Endothelial cell of umbilical vein (primary cell): ENCODE results near the gene KLHL6. TPM values are rescaled to one million over a fixed set of nuclear protein-coding genes. Genes with fewer than 3 reads are reported as not detected.

Experiments used
- BruUV-seq: library from RNA; stranded (reverse); fragments of 400-500 nt; replicated peaks from 2 replicates; lab custom pipeline; 2021; lab: Mats Ljungman, UMichigan
- CTCF ChIA-PET: fragments of 300-600, 350-600 bp; sonication (Branson Sonifier 250); formaldehyde crosslinking; loops from one replicate; lab custom pipeline; 2021; ENCODE audit warnings: antibody characterized with exemption, inconsistent platforms; lab: Charles Lee
- POLR2A ChIA-PET: fragments of 300-600, 350-600 bp; sonication (Branson Sonifier 250); formaldehyde crosslinking; loops from one replicate; lab custom pipeline; 2021; ENCODE audit warnings: antibody characterized with exemption, inconsistent platforms; lab: Charles Lee
- DNase-seq: peaks from one replicate; pipeline ENCODE4 v3.0.0-alpha.2; 2011; ENCODE audit warnings: low read depth, low spot score
- FAIRE-seq: peaks from 2 replicates; lab custom pipeline; 2011; peaks lifted over from hg19 to GRCh38; lab: Jason Lieb, UNC
- H2AFZ ChIP-seq: 2 replicates; pipeline ENCODE4 v1.6.0; 2012; ENCODE audit warnings: low read depth, low read length, control low read depth, inconsistent platforms
- H3K27ac ChIP-seq: 2 replicates; pipeline ENCODE4 v1.5.1; 2011; ENCODE audit warnings: low read depth, mild to moderate bottlenecking, control low read depth, low read length, moderate library complexity; ENCODE audit not compliant: insufficient read depth
- H3K27me3 ChIP-seq, 2 experiments: 2 replicates each; pipeline versions ENCODE4 v1.6.0 to v1.6.1; 2011; ENCODE audit warnings: low read length in 2 of 2, mixed read lengths in 1 of 2; ENCODE audit not compliant: control insufficient read depth in 2 of 2, insufficient read depth in 2 of 2
- H3K36me3 ChIP-seq, 2 experiments: 2 replicates in 1 of 2; 3 replicates in 1 of 2; pipeline ENCODE4 v1.5.1; 2011; ENCODE audit warnings: low read length in 2 of 2, mild to moderate bottlenecking in 1 of 2, moderate library complexity in 1 of 2; ENCODE audit not compliant: control insufficient read depth in 2 of 2, insufficient read depth in 2 of 2; ENCODE audit errors: extremely low read depth in 1 of 2
- H3K4me1 ChIP-seq: 3 replicates; pipeline ENCODE4 v1.5.1; 2011; ENCODE audit warnings: mild to moderate bottlenecking, low read length; ENCODE audit not compliant: control insufficient read depth, insufficient read depth; ENCODE audit errors: extremely low read depth
- H3K4me2 ChIP-seq: 2 replicates; pipeline ENCODE4 v1.6.1; 2011; ENCODE audit warnings: low read length, control low read depth, mixed read lengths; ENCODE audit not compliant: insufficient read depth
- H3K4me3 ChIP-seq, 3 experiments: fragments of 200-600 bp in 1 of 3; sonication (generic), shearing (Covaris generic) in 1 of 3; replicated peaks in 1 of 3; 2 replicates each; pipeline ENCODE4 v1.5.1; 2011 to 2016; ENCODE audit warnings: control low read depth in 3 of 3, low read length in 3 of 3, mild to moderate bottlenecking in 2 of 3, inconsistent platforms in 1 of 3, low read depth in 1 of 3, moderate library complexity in 1 of 3; ENCODE audit not compliant: insufficient read depth in 1 of 3
- H3K79me2 ChIP-seq: 2 replicates; pipeline ENCODE4 v1.6.0; 2012; ENCODE audit warnings: low read length, inconsistent platforms; ENCODE audit not compliant: control insufficient read depth, insufficient read depth
- H3K9ac ChIP-seq: replicated peaks from 2 replicates; pipeline ENCODE3; 2011; ENCODE audit warnings: low read length, control low read depth; ENCODE audit not compliant: insufficient read depth; ENCODE audit errors: extremely low read depth
- H3K9me1 ChIP-seq: replicated peaks from 3 replicates; pipeline ENCODE4 v1.6.0; 2011; ENCODE audit warnings: mild to moderate bottlenecking, low read length; ENCODE audit not compliant: control insufficient read depth, insufficient read depth; ENCODE audit errors: extremely low read depth
- H3K9me3 ChIP-seq: replicated peaks from 2 replicates; pipeline ENCODE4 v1.5.1; 2012; ENCODE audit warnings: low read length, inconsistent platforms; ENCODE audit not compliant: control insufficient read depth, insufficient read depth
- H4K20me1 ChIP-seq: replicated peaks from 2 replicates; pipeline ENCODE3; 2011; ENCODE audit warnings: mild to moderate bottlenecking, low read length; ENCODE audit not compliant: control insufficient read depth, insufficient read depth; ENCODE audit errors: extremely low read depth
- EZH2 ChIP-seq: IDR thresholded peaks from 2 replicates; pipeline ENCODE4 v1.6.1; 2012; ENCODE audit warnings: borderline replicate concordance, low read depth, mild to moderate bottlenecking, moderate library complexity, low read length, inconsistent platforms; ENCODE audit not compliant: severe bottlenecking
- FOS ChIP-seq: IDR thresholded peaks from 2 replicates; pipeline ENCODE4 v1.6.1; 2011; ENCODE audit warnings: mild to moderate bottlenecking, low read length, moderate library complexity, borderline replicate concordance; ENCODE audit not compliant: insufficient read depth
- GATA2 ChIP-seq: IDR thresholded peaks from 2 replicates; pipeline ENCODE4 v1.7.0; 2011; ENCODE audit warnings: low read depth, mild to moderate bottlenecking, moderate library complexity, mixed read lengths, low read length; ENCODE audit not compliant: insufficient read length, insufficient read depth
- JUN ChIP-seq: IDR thresholded peaks from 2 replicates; pipeline ENCODE4 v1.6.1; 2011; ENCODE audit warnings: borderline replicate concordance, low read depth; ENCODE audit not compliant: insufficient read length, insufficient read depth
- MYC ChIP-seq: IDR thresholded peaks from one replicate; pipeline ENCODE4 v1.6.1; 2011; ENCODE audit warnings: mild to moderate bottlenecking, low read depth, low read length
- POLR2A ChIP-seq: IDR thresholded peaks from 2 replicates; pipeline ENCODE4 v1.6.1; 2012; ENCODE audit warnings: low read depth, mild to moderate bottlenecking, control low read depth, low read length
- POLR2AphosphoS5 ChIP-seq: IDR thresholded peaks from 2 replicates; pipeline ENCODE4 v1.6.1; 2012; ENCODE audit warnings: low read depth, mild to moderate bottlenecking, control low read depth, low read length, moderate library complexity; ENCODE audit not compliant: insufficient read depth
- dilution Hi-C: fragments of 300-500 bp; cut with MboI; formaldehyde crosslinking; loops from one replicate; pipeline ENCODE4 v1.15.0; 2019; ENCODE audit warnings: low sequenced_read_pairs; ENCODE audit not compliant: extremely low pct_ligation_motif_present
- intact Hi-C: fragments of 100-400 bp; cut with micrococcal nuclease; formaldehyde crosslinking; loops from one replicate; pipeline ENCODE4 v1.10.0; 2022
- polyA plus RNA-seq, 4 experiments: library from polyadenylated mRNA; depleted of rRNA in 3 of 4; stranded (reverse) in 3 of 4; unstranded in 1 of 4; fragments of >200 nt; gene quantifications; 2 replicates each; pipeline versions ENCODE4 v1.2.1 to v1.2.3, GENCODE V29; 2011 to 2012; ENCODE audit warnings: missing spikeins in 1 of 4
- total RNA-seq: library from RNA; stranded (reverse); gene quantifications from 2 replicates; pipeline ENCODE4 v1.2.3, GENCODE V29; 2021
- TF ChIP-seq, protein P1 (sequence below), 2 donors: IDR thresholded peaks; 1 replicate in 1 of 2; 2 replicates in 1 of 2; pipeline ENCODE4 v1.5.1; 2011; ENCODE audit warnings: low read length in 2 of 2, mild to moderate bottlenecking in 2 of 2, moderate library complexity in 2 of 2, control low read depth in 1 of 2, inconsistent platforms in 1 of 2, low read depth in 1 of 2; ENCODE audit not compliant: insufficient read depth in 1 of 2; ENCODE audit errors: extremely low read depth in 1 of 2
- TF ChIP-seq, protein P2 (sequence below): IDR thresholded peaks from 2 replicates; pipeline ENCODE4 v1.6.1; 2011; ENCODE audit not compliant: insufficient read depth, insufficient read length

The KLHL6 gene
- total and polyA plus RNA-seq, 2 donors (not counting 3 experiments of a cell fraction or from before 2014, with no cell fraction given), result 5.7 to 12.6 TPM

DNA sequence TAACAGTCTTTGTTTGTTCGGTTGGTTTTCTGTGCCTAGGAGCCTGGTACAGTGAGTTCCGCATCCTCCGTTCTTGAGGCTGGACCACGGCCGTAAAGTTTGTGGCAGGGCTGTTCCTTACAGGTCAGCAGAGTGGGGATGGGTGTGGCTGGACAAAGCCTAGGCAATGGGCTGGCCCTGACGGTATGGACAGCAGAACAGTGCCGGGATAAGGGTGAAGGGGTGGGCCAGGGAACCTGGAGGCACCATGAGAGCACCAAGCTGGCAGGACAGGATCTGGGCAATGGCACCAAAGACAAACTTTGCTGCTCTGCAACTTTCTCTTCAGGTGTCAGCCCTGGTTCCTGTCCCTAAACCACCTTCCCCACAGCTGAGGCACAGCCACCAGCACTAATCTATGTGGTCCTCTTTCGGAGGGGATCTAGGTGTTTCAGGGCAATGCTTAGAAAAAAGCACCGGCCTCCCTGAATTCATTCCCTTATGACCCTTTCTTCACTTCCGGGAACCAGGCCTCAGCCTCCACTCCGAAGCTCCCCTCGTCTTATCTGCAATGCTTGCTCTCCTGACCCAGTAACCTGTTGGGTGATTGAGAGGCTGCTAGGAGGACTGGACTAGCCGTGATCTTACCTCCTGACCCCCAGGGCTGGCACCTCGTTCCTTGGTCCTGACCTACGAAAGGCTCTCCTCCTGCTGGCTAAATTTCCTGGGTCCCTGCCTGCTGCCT lies 54.4 kb downstream of the KLHL6 start:
- no peak for TF ChIP-seq POLR2A
- no peak for TF ChIP-seq JUN
- no peak for TF ChIP-seq GATA2
- no peak for TF ChIP-seq EZH2
- no peak for TF ChIP-seq MYC
- TF ChIP-seq POLR2AphosphoS5, result no peak
- TF ChIP-seq, protein P1, sequence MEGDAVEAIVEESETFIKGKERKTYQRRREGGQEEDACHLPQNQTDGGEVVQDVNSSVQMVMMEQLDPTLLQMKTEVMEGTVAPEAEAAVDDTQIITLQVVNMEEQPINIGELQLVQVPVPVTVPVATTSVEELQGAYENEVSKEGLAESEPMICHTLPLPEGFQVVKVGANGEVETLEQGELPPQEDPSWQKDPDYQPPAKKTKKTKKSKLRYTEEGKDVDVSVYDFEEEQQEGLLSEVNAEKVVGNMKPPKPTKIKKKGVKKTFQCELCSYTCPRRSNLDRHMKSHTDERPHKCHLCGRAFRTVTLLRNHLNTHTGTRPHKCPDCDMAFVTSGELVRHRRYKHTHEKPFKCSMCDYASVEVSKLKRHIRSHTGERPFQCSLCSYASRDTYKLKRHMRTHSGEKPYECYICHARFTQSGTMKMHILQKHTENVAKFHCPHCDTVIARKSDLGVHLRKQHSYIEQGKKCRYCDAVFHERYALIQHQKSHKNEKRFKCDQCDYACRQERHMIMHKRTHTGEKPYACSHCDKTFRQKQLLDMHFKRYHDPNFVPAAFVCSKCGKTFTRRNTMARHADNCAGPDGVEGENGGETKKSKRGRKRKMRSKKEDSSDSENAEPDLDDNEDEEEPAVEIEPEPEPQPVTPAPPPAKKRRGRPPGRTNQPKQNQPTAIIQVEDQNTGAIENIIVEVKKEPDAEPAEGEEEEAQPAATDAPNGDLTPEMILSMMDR (IDR thresholded peaks at IDR 0.05; ENCODE audit: extremely low read depth in 1 of 2, insufficient read depth in 1 of 2, low read depth in 1 of 2, low read length in 2 of 2), result no peak
- no peak for TF ChIP-seq FOS
- TF ChIP-seq, protein P2, sequence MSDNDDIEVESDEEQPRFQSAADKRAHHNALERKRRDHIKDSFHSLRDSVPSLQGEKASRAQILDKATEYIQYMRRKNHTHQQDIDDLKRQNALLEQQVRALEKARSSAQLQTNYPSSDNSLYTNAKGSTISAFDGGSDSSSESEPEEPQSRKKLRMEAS, result no peak
- Histone ChIP-seq H3K4me2 (no peak overlapping the region), H3K79me2 (no peaks in the 10 kb centered on the region), H3K9ac (no peak overlapping the region), H3K9me3 (no peaks in the 10 kb centered on the region), H4K20me1 (no peaks in the 10 kb centered on the region), H3K9me1 (no peaks in the 10 kb centered on the region), H3K36me3 (no peaks in the 10 kb centered on the region), H3K4me1 (no peaks in the 10 kb centered on the region), H3K4me3 (no peak overlapping the region), H3K27me3 (no peaks in the 10 kb centered on the region), H3K27ac (no peak overlapping the region), H2AFZ (no peak overlapping the region)
- ChIA-PET CTCF (interaction anchor here (0.7 kb wide), 1 partner anchor 60 kb away, joined by 4 read pairs; no protein-coding TSS in a partner anchor), POLR2A (no interaction called here)
- FAIRE-seq, result no peak
- no TSS peak for BruUV-seq
- intact Hi-C loops, result no loop called here
- DNase-seq, result no peak
- dilution Hi-C loops, result no loop called here
